ENCODE measurements around the gene NCOA1.

DNA sequence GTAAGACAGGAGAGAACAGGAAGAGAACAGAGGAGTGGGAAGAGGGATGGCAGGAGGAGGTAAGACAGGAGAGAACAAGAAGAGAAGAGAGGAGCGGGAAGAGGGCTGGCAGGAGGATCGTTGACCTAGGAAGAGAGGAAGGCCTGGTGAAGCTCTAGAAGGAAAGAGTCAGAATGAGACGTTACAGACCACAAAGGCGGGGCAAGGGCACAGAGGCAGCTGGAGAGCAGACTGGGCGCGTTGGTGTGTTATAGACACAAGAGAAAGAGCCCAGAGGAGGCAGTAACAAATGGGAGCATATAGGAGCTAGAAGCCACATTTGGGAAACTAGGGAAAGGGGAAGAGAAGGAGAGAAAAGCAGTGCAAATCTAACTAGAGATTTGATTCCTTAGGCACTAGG is 275.6 kb downstream of the NCOA1 start:
- TF ChIP-seq POLR2AphosphoS5 (IDR thresholded peaks at IDR 0.05; ENCODE audit: low read depth, low read length), result no peak
- TF ChIP-seq, protein P1, sequence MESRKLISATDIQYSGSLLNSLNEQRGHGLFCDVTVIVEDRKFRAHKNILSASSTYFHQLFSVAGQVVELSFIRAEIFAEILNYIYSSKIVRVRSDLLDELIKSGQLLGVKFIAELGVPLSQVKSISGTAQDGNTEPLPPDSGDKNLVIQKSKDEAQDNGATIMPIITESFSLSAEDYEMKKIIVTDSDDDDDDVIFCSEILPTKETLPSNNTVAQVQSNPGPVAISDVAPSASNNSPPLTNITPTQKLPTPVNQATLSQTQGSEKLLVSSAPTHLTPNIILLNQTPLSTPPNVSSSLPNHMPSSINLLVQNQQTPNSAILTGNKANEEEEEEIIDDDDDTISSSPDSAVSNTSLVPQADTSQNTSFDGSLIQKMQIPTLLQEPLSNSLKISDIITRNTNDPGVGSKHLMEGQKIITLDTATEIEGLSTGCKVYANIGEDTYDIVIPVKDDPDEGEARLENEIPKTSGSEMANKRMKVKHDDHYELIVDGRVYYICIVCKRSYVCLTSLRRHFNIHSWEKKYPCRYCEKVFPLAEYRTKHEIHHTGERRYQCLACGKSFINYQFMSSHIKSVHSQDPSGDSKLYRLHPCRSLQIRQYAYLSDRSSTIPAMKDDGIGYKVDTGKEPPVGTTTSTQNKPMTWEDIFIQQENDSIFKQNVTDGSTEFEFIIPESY (IDR thresholded peaks at IDR 0.05; ENCODE audit: borderline replicate concordance, low read depth), result no peak
- no peak for TF ChIP-seq GABPA (IDR thresholded peaks at IDR 0.05; ENCODE audit: low read depth)
- TF ChIP-seq EZH2phosphoT487 (IDR thresholded peaks at IDR 0.05; ENCODE audit: borderline replicate concordance, low read depth), result no peak
- TF ChIP-seq, protein P2, sequence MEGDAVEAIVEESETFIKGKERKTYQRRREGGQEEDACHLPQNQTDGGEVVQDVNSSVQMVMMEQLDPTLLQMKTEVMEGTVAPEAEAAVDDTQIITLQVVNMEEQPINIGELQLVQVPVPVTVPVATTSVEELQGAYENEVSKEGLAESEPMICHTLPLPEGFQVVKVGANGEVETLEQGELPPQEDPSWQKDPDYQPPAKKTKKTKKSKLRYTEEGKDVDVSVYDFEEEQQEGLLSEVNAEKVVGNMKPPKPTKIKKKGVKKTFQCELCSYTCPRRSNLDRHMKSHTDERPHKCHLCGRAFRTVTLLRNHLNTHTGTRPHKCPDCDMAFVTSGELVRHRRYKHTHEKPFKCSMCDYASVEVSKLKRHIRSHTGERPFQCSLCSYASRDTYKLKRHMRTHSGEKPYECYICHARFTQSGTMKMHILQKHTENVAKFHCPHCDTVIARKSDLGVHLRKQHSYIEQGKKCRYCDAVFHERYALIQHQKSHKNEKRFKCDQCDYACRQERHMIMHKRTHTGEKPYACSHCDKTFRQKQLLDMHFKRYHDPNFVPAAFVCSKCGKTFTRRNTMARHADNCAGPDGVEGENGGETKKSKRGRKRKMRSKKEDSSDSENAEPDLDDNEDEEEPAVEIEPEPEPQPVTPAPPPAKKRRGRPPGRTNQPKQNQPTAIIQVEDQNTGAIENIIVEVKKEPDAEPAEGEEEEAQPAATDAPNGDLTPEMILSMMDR (IDR thresholded peaks at IDR 0.05), result no peak
